HG02571 (cell line): ENCODE results near the gene KCNF1.

Experiments used
- ATAC-seq: cut with Tn5 transposase; IDR thresholded peaks from one replicate; pipeline ENCODE4 v1.9.1; 2021; ENCODE audit warnings: mild to moderate bottlenecking, moderate library complexity; ENCODE audit not compliant: unreplicated experiment

Gene KCNF1

DNA sequence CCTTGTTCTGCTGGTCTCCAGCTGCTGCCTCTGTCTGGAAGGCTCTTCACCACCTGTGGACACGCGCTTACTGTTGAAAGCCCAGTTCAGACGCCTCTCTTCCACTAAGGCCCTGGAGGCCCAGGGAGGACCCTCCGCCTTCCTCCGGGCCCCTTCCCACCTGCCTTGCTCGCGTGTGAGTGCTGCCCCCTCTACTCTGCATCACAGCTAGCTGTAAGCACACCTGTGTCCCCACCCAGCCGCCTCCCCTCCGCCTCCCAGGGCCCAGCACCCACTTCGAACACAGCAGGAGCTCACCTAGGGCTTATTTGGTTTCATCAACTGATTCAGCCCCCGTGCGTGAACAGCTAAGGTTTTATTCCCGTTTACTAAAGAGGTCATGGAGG lies 49.7 kb downstream of the KCNF1 start:
- no peak for ATAC-seq

GRCh38 chr2:10962004-10962403 lies 50.3 kb downstream of the KCNF1 start:
- no peak for ATAC-seq

GRCh38 chr2:10963155-10963554 lies 51.4 kb downstream of the KCNF1 start:
- no peak for ATAC-seq
